Measurements from ENCODE around the gene PCDH9.

Gene PCDH9

GRCh38 chr13:66528180-66528579 is 702.0 kb downstream of the PCDH9 start:
- Histone ChIP-seq H3K14ac (ENCODE audit: low read length) (no peak overlapping the region), H3K9me3 (replicated peaks in 1 of 2; ENCODE audit: control insufficient read depth in 2 of 2, insufficient read depth in 1 of 2, low read depth in 1 of 2, low read length in 2 of 2) (no peaks in the 10 kb centered on the region), H3K4ac (ENCODE audit: low read length) (no peak overlapping the region), H3K36me3 (replicated peaks in 1 of 2; ENCODE audit: control insufficient read depth in 2 of 2, insufficient read depth in 2 of 2, low read length in 2 of 2) (no peaks in the 10 kb centered on the region), H2BK15ac (ENCODE audit: low read length) (no peak overlapping the region), H3K9ac (ENCODE audit: low read depth, low read length, poor library complexity) (no peak overlapping the region), H3K27ac (replicated peaks; ENCODE audit: low read length) (no peak overlapping the region), H2BK12ac (ENCODE audit: low read length) (no peak overlapping the region), H2AK5ac (ENCODE audit: low read depth, low read length) (no peak overlapping the region), H3K18ac (ENCODE audit: low read length) (no peak overlapping the region), H3K27me3 (ENCODE audit: control insufficient read depth in 3 of 3, insufficient read depth in 3 of 3, low read depth in 1 of 3, low read length in 3 of 3) (no peaks in the 10 kb centered on the region), H3K4me3 (ENCODE audit: low read length in 2 of 2) (no peak overlapping the region), H4K91ac (ENCODE audit: low read depth, low read length, poor library complexity) (no peak overlapping the region), H3K4me1 (ENCODE audit: control insufficient read depth in 2 of 2, insufficient read depth in 1 of 2, low read depth in 1 of 2, low read length in 2 of 2) (peaks cover 0 to 3% of the 10 kb centered on the region in 2 donors), H2BK5ac (ENCODE audit: low read length) (no peak overlapping the region), H4K8ac (ENCODE audit: low read depth, low read length) (no peak overlapping the region), H3K23ac (ENCODE audit: low read depth, low read length, poor library complexity) (no peak overlapping the region), H2BK120ac (ENCODE audit: low read depth, low read length) (no peak overlapping the region), H2AFZ (ENCODE audit: low read length) (no peak overlapping the region), H3K79me1 (ENCODE audit: low read depth, low read length) (no peaks in the 10 kb centered on the region), H3K4me2 (ENCODE audit: insufficient read depth, low read length, poor library complexity, severe bottlenecking) (no peak overlapping the region)
- no peak for DNase-seq (ENCODE audit: low spot score)
- no CpG with 5 or more reads among the region's 5 CpGs for WGBS, 2 donors (ENCODE audit: extremely low coverage in 2 of 2, insufficient read length in 2 of 2, insufficient replicate concordance in 1 of 2)

- Histone ChIP-seq H3K4me3 (ENCODE audit: low read length in 2 of 2) (no peak overlapping the region), H2AFZ (ENCODE audit: low read length) (no peak overlapping the region), H3K9ac (ENCODE audit: low read depth, low read length, poor library complexity) (no peak overlapping the region), H2AK5ac (ENCODE audit: low read depth, low read length) (no peak overlapping the region), H3K23ac (ENCODE audit: low read depth, low read length, poor library complexity) (no peak overlapping the region), H3K14ac (ENCODE audit: low read length) (no peak overlapping the region), H3K27ac (replicated peaks; ENCODE audit: low read length) (no peak overlapping the region), H3K4me2 (ENCODE audit: insufficient read depth, low read length, poor library complexity, severe bottlenecking) (no peak overlapping the region), H3K36me3 (replicated peaks in 1 of 2; ENCODE audit: control insufficient read depth in 2 of 2, insufficient read depth in 2 of 2, low read length in 2 of 2) (no peaks in the 10 kb centered on the region), H2BK15ac (ENCODE audit: low read length) (no peak overlapping the region), H4K8ac (ENCODE audit: low read depth, low read length) (no peak overlapping the region), H3K4me1 (ENCODE audit: control insufficient read depth in 2 of 2, insufficient read depth in 1 of 2, low read depth in 1 of 2, low read length in 2 of 2) (no peaks in the 10 kb centered on the region), H2BK120ac (ENCODE audit: low read depth, low read length) (no peak overlapping the region), H3K18ac (ENCODE audit: low read length) (no peak overlapping the region), H3K4ac (ENCODE audit: low read length) (no peak overlapping the region), H3K79me1 (ENCODE audit: low read depth, low read length) (no peaks in the 10 kb centered on the region), H2BK5ac (ENCODE audit: low read length) (no peak overlapping the region), H3K27me3 (ENCODE audit: control insufficient read depth in 3 of 3, insufficient read depth in 3 of 3, low read depth in 1 of 3, low read length in 3 of 3) (no peaks in the 10 kb centered on the region), H3K9me3 (replicated peaks in 1 of 2; ENCODE audit: control insufficient read depth in 2 of 2, insufficient read depth in 1 of 2, low read depth in 1 of 2, low read length in 2 of 2) (no peaks in the 10 kb centered on the region), H4K91ac (ENCODE audit: low read depth, low read length, poor library complexity) (no peak overlapping the region), H2BK12ac (ENCODE audit: low read length) (no peak overlapping the region)
- no CpG with 5 or more reads among the region's 2 CpGs for WGBS, 2 donors (ENCODE audit: extremely low coverage in 2 of 2, insufficient read length in 2 of 2, insufficient replicate concordance in 1 of 2)
- no peak for DNase-seq (ENCODE audit: low spot score)
Measured at GRCh38 chr13:66520511-66521355, 709.4 kb downstream of the PCDH9 start.

- no peak for DNase-seq (ENCODE audit: low spot score)
- H4K8ac ChIP-seq (ENCODE audit: low read depth, low read length): no peak overlapping the region
- no peak overlapping the region for H2BK12ac ChIP-seq (ENCODE audit: low read length)
- H3K18ac ChIP-seq (ENCODE audit: low read length): no peak overlapping the region
- no peak overlapping the region for H3K4me3 ChIP-seq (ENCODE audit: low read length in 2 of 2)
- H2AFZ ChIP-seq (ENCODE audit: low read length): no peak overlapping the region
- no peak overlapping the region for H4K91ac ChIP-seq (ENCODE audit: low read depth, low read length, poor library complexity)
- H2BK15ac ChIP-seq (ENCODE audit: low read length): no peak overlapping the region
- no peak overlapping the region for H3K9ac ChIP-seq (ENCODE audit: low read depth, low read length, poor library complexity)
- no peaks in the 10 kb centered on the region for H3K9me3 ChIP-seq (replicated peaks in 1 of 2; ENCODE audit: control insufficient read depth in 2 of 2, insufficient read depth in 1 of 2, low read depth in 1 of 2, low read length in 2 of 2)
- H3K23ac ChIP-seq (ENCODE audit: low read depth, low read length, poor library complexity): no peak overlapping the region
- H2BK120ac ChIP-seq (ENCODE audit: low read depth, low read length): no peak overlapping the region
- no peak overlapping the region for H3K4me2 ChIP-seq (ENCODE audit: insufficient read depth, low read length, poor library complexity, severe bottlenecking)
- H3K27ac ChIP-seq (replicated peaks; ENCODE audit: low read length): no peak overlapping the region
- no peaks in the 10 kb centered on the region for H3K79me1 ChIP-seq (ENCODE audit: low read depth, low read length)
- H2AK5ac ChIP-seq (ENCODE audit: low read depth, low read length): no peak overlapping the region
- H3K4ac ChIP-seq (ENCODE audit: low read length): no peak overlapping the region
- H3K14ac ChIP-seq (ENCODE audit: low read length): no peak overlapping the region
- H3K4me1 ChIP-seq (ENCODE audit: control insufficient read depth in 2 of 2, insufficient read depth in 1 of 2, low read depth in 1 of 2, low read length in 2 of 2): peaks cover 0 to 3% of the 10 kb centered on the region in 2 donors
- H3K27me3 ChIP-seq (ENCODE audit: control insufficient read depth in 3 of 3, insufficient read depth in 3 of 3, low read depth in 1 of 3, low read length in 3 of 3): no peaks in the 10 kb centered on the region
- no peaks in the 10 kb centered on the region for H3K36me3 ChIP-seq (replicated peaks in 1 of 2; ENCODE audit: control insufficient read depth in 2 of 2, insufficient read depth in 2 of 2, low read length in 2 of 2)
- no CpG with 5 or more reads among the region's 4 CpGs for WGBS, 2 donors (ENCODE audit: extremely low coverage in 2 of 2, insufficient read length in 2 of 2, insufficient replicate concordance in 1 of 2)
- no peak overlapping the region for H2BK5ac ChIP-seq (ENCODE audit: low read length)
Measured at GRCh38 chr13:66519259-66519658, 710.9 kb downstream of the PCDH9 start.

- WGBS, 2 donors (ENCODE audit: extremely low coverage in 2 of 2, insufficient read length in 2 of 2, insufficient replicate concordance in 1 of 2): no CpG with 5 or more reads among the region's 2 CpGs
Measured at GRCh38 chr13:66518068-66518467, 712.1 kb downstream of the PCDH9 start.

More at GRCh38 chr13:66518068-66518467, 712.1 kb downstream of the PCDH9 start:
- Histone ChIP-seq H4K8ac (ENCODE audit: low read depth, low read length) (no peak overlapping the region), H3K79me1 (ENCODE audit: low read depth, low read length) (no peaks in the 10 kb centered on the region), H3K23ac (ENCODE audit: low read depth, low read length, poor library complexity) (no peak overlapping the region), H3K4me2 (ENCODE audit: insufficient read depth, low read length, poor library complexity, severe bottlenecking) (no peak overlapping the region), H2BK120ac (ENCODE audit: low read depth, low read length) (no peak overlapping the region), H3K27ac (replicated peaks; ENCODE audit: low read length) (no peak overlapping the region), H3K18ac (ENCODE audit: low read length) (no peak overlapping the region), H3K36me3 (replicated peaks in 1 of 2; ENCODE audit: control insufficient read depth in 2 of 2, insufficient read depth in 2 of 2, low read length in 2 of 2) (no peaks in the 10 kb centered on the region), H4K91ac (ENCODE audit: low read depth, low read length, poor library complexity) (no peak overlapping the region), H2BK12ac (ENCODE audit: low read length) (no peak overlapping the region), H3K9ac (ENCODE audit: low read depth, low read length, poor library complexity) (no peak overlapping the region), H3K4me3 (ENCODE audit: low read length in 2 of 2) (no peak overlapping the region), H2BK5ac (ENCODE audit: low read length) (no peak overlapping the region), H3K4me1 (ENCODE audit: control insufficient read depth in 2 of 2, insufficient read depth in 1 of 2, low read depth in 1 of 2, low read length in 2 of 2) (peaks cover 0 to 7% of the 10 kb centered on the region in 2 donors), H3K4ac (ENCODE audit: low read length) (no peak overlapping the region), H3K14ac (ENCODE audit: low read length) (no peak overlapping the region), H2AK5ac (ENCODE audit: low read depth, low read length) (no peak overlapping the region), H2BK15ac (ENCODE audit: low read length) (no peak overlapping the region), H3K27me3 (ENCODE audit: control insufficient read depth in 3 of 3, insufficient read depth in 3 of 3, low read depth in 1 of 3, low read length in 3 of 3) (no peaks in the 10 kb centered on the region), H2AFZ (ENCODE audit: low read length) (no peak overlapping the region), H3K9me3 (replicated peaks in 1 of 2; ENCODE audit: control insufficient read depth in 2 of 2, insufficient read depth in 1 of 2, low read depth in 1 of 2, low read length in 2 of 2) (no peaks in the 10 kb centered on the region)
- DNase-seq (ENCODE audit: low spot score): no peak

All from neuronal stem cell (in vitro differentiated cells).